H1 (cell line): ENCODE measurements around the gene SCNN1A. TPM values are rescaled to one million over a fixed set of nuclear protein-coding genes. Genes with fewer than 3 reads are reported as not detected.

Experiments used
- EP300 ChIP-seq, 2 experiments: IDR thresholded peaks; 1 replicate in 1 of 2; 2 replicates in 1 of 2; pipeline ENCODE4 v1.6.1; 2011 to 2012; ENCODE audit warnings: low read depth in 2 of 2, low read length in 2 of 2, mild to moderate bottlenecking in 2 of 2, borderline replicate concordance in 1 of 2, inconsistent platforms in 1 of 2, moderate library complexity in 1 of 2
- FOSL1 ChIP-seq: IDR thresholded peaks from 2 replicates; pipeline ENCODE4 v1.6.1; 2011; ENCODE audit warnings: mild to moderate bottlenecking, low read depth, low read length, moderate library complexity; ENCODE audit not compliant: insufficient read depth
- MAFK ChIP-seq: IDR thresholded peaks from 2 replicates; pipeline ENCODE4 v1.6.1; 2012; ENCODE audit warnings: low read depth, mild to moderate bottlenecking, improper control_type of control experiment, low read length
- PHF8 ChIP-seq: fragments of 200-600 bp; sonication (generic); conservative IDR thresholded peaks from 2 replicates; pipeline ENCODE4 v1.7.1; 2012; ENCODE audit warnings: low read depth, mild to moderate bottlenecking, inconsistent platforms, low read length, moderate library complexity
- RAD21 ChIP-seq, 2 experiments: IDR thresholded peaks in 1 of 2; conservative IDR thresholded peaks in 1 of 2; 2 replicates each; pipeline ENCODE4 v1.6.1; 2011; ENCODE audit warnings: low read depth in 2 of 2, low read length in 2 of 2, improper control_type of control experiment in 1 of 2, inconsistent platforms in 1 of 2, mild to moderate bottlenecking in 1 of 2, moderate library complexity in 1 of 2
- SP1 ChIP-seq: IDR thresholded peaks from 2 replicates; pipeline ENCODE4 v1.6.1; 2011; ENCODE audit warnings: low read depth, low read length
- polyA plus RNA-seq, 7 experiments: library from polyadenylated mRNA; depleted of rRNA in 3 of 7; stranded (reverse) in 5 of 7; unstranded in 2 of 7; fragments of >200 nt in 5 of 7; fragments of 200-250 nt in 2 of 7; gene quantifications; 1 replicate in 5 of 7; 2 replicates in 1 of 7; 4 replicates in 1 of 7; pipeline versions ENCODE4 v1.2.1 to v1.2.3, GENCODE V29; 2011 to 2013; ENCODE audit warnings: missing spikeins in 2 of 7, mixed read lengths in 2 of 7
- total RNA-seq: library from RNA; stranded (reverse); fragmentation: NEBNext Ultra II Directional; extraction: Animal tissue kit (Norgen Biotek cat#: 25700); gene quantifications from 2 replicates; pipeline ENCODE4 v1.2.1, GENCODE V29; 2021

The SCNN1A gene
- total and polyA plus RNA-seq, 2 of the 8 experiments (the other 6 are each of a cell fraction or from before 2014, with no cell fraction given) = 85.5 to 156 TPM

DNA sequence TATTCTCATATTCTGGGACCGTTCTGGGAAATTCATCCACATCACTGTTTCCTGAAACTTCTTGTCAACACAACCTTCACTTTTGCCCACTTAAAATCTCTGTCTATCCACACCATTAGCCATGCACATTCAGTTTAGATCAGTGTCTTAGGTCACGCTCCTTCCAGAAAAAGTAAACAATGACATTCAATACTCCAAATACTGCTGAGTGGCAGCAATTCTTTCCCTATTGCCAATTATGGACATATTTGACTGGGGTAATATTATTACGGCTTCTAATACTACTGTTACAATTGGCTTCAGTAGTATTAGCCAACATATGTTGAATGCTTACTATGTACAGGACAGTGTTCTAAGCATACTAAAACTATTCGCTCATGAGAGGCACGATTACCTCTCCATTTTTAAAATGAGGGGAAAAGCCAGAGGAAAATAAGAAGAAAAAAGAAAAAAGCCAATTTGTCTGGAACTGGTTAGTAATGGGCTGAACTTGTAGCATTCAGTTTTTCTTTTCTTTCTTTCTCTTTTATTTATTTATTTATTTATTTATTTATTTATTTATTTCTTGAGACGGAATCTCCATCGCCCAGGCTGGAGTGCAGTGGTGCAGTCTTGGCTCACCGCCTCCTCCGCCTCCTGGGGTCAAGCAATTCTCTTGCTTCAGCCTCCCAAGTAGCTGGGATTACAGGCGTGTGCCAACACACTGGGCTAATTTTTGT, 32.0 kb upstream of the SCNN1A start (continued):
- no peak for TF ChIP-seq RAD21 (IDR thresholded peaks at IDR 0.05 in 1 of 2, conservative IDR thresholded peaks at IDR 0.05 in 1 of 2; ENCODE audit: low read depth in 2 of 2, low read length in 2 of 2)
- TF ChIP-seq FOSL1 = no peak
- TF ChIP-seq SP1 = no peak
- no peak for TF ChIP-seq MAFK
- TF ChIP-seq EP300 (IDR thresholded peaks at IDR 0.05; ENCODE audit: borderline replicate concordance in 1 of 2, low read depth in 2 of 2, low read length in 2 of 2) = no peak
- TF ChIP-seq PHF8 = no peak
